VCaP (cell line): Measurements from ENCODE around the gene ABCC5.

ENCODE experiments used
- H3K27ac ChIP-seq: fragments of 450-650 bp; 2 replicates; pipeline ENCODE4 v1.5.1; 2017
- TF ChIP-seq, protein P1 (sequence below): fragments of 450-650 bp; conservative IDR thresholded peaks from 2 replicates; pipeline ENCODE4 v1.5.1; 2017; ENCODE audit warnings: mild to moderate bottlenecking, moderate library complexity

ABCC5 gene

DNA sequence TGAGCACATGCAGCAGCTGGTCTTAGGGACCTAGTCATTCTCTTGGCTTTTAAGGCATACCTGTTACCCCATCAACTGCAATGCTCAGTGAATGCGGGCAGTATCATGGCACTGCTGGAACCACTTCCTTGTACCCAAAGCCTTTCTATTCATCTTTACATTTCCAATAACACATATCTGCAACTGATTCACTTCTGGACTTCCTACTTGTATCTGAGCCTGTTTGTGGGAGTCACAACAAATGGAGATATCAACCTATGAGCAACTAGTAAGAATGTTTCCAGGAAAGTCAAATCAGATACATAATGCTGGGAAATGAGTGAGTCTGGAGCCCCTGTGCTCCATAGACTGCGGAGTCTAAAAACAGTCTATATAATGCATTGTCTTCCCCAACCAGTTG, 71.6 kb downstream of the ABCC5 start:
- TF ChIP-seq, protein P1, sequence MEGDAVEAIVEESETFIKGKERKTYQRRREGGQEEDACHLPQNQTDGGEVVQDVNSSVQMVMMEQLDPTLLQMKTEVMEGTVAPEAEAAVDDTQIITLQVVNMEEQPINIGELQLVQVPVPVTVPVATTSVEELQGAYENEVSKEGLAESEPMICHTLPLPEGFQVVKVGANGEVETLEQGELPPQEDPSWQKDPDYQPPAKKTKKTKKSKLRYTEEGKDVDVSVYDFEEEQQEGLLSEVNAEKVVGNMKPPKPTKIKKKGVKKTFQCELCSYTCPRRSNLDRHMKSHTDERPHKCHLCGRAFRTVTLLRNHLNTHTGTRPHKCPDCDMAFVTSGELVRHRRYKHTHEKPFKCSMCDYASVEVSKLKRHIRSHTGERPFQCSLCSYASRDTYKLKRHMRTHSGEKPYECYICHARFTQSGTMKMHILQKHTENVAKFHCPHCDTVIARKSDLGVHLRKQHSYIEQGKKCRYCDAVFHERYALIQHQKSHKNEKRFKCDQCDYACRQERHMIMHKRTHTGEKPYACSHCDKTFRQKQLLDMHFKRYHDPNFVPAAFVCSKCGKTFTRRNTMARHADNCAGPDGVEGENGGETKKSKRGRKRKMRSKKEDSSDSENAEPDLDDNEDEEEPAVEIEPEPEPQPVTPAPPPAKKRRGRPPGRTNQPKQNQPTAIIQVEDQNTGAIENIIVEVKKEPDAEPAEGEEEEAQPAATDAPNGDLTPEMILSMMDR: no peak
- no peak overlapping the region for H3K27ac ChIP-seq

DNA sequence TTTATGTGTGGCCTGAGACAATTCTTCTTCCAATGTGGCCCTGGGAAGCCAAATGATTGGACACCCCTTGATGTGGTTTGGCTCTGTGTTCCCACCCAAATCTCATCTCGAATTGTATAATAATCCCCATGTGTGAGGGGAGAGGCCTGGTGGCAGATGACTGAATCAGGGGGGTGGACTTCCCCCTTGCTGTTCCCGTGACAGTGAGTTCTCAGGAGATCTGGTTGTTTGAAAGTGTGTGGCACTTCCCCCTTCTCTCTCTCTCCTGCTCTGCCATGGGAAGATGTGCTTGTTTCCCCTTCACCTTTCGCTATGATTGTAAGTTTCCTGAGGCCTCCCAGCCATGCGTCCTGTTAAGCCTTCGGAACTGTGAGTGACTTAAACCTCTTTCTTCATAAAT, 72.9 kb downstream of the ABCC5 start:
- TF ChIP-seq, protein P1: no peak
- no peak overlapping the region for H3K27ac ChIP-seq

DNA sequence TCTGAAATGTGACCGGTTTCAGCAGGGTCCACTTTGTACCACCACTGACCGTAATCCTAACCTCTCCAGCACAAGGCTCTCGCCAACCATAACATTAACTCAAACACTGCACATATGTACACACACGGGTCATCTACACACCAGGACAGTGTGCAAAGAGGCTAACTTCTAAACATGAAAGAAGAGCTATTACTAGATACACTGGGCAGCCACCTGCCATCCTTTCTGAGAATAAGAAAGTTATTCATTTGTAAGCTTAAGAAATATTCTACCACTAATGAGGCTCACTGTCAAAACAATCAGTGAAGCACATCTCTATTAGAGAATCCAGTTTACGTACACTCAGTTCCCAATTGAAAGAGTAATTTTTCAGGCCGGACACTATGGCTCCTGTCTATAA, 73.9 kb downstream of the ABCC5 start:
- peak overlapping the region; percentile 35; the same call in 1 of the 2 replicates for H3K27ac ChIP-seq
- TF ChIP-seq, protein P1: no peak

DNA sequence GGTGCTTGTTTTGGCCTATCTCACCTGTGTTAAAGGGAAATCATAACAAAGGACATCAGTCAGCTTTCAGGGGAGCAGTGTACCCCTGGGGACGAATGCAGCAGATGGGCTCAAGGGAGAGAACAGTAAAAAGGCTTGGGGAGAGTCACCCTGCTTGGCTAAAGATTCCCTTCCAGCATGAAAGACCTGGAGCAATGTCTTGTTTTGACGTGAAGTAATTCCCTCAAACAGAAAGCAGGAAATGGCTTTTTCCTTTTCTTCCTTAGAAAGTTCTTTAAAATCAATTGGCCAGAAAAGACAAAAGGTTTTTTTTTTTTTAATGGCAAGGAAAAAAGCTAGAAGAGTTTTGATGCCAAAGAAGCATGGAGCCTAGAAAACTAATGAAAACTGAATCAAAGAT, 76.5 kb downstream of the ABCC5 start:
- no peak overlapping the region for H3K27ac ChIP-seq
- TF ChIP-seq, protein P1: no peak

DNA sequence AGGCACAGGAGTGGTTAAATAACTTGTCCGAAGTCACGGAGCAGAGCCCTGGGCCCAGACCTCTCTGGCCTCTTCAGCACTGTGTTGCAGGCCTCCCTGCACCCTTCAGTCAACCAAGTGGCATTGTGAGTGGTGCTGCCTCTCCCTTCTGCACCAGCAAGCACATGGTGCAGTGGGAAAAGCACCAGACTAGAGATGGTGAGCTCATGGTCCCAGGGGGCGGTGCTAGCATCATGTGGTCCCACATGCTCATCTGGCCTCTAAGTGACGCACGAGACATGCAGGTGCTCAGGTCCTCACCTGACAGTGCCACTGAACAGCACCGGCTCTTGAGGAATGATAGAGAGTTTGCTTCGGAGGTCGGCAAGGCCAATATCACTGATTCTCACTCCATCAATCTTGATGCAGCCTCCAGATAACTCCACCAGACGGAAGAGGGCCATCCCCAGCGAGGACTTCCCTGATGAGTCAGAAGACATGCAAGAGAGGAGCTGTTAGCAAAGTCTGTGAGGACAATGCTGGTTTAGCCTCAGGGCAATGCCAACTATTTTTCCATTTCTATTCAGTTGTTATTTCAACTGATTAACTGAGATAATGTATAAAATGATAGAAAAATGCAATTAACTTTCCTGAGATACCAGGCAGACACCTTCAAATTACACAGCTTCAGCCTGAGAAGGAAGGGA, 79.9 kb downstream of the ABCC5 start:
- TF ChIP-seq, protein P1: no peak

DNA sequence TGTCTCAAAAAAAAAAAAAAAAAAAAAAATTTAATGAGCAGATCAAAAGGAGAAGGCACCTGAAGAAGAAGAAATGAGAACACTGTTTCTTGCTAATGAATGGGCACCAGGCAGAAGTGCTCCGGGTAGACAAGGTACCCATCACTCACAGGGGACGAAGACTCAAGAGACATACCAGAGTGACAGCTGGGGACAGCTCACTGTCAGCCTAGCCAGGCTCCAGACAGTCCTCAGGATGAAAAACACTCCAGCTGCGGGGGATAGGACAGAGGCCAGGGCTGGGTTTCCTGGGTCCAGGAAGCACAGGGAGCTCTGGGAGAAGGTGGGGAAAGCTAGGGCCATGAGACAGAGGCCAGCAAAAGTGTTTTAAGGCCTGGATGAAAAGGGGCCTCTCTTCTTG, 84.5 kb downstream of the ABCC5 start:
- TF ChIP-seq, protein P1: no peak
- H3K27ac ChIP-seq: no peak overlapping the region

More for the DNA sequence above, 79.9 kb downstream of the ABCC5 start:
- H3K27ac ChIP-seq: no peak overlapping the region

DNA sequence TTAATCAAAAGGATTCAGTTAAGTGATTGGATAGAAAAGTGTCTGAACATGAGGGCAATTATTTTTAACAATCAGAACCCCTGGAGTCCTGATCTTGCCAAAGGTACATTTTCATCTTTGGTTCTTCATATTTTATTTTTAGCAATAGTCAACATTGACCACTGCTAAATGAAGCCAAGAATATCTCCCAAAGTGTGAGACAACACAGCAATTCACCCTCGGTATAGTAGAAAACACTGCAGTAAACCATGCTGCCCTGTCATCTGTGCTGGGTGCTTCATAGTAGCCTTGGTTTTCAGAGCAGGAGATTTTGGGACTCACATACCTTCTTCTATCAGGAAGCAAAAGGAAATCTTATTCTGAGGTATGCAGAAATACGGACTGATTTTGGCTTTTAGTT, 85.8 kb downstream of the ABCC5 start:
- TF ChIP-seq, protein P1: no peak
- no peak overlapping the region for H3K27ac ChIP-seq
